Head of caudate nucleus (tissue), 42 donors: ENCODE measurements around the gene WWC1.

Source experiments
- DNase-seq, 42 donors: peaks; one replicate each; pipeline versions ENCODE4 v3.0.0 to v3.0.0-alpha.2; 2020 to 2021; ENCODE audit warnings: mixed read lengths in 7 of 42
- intact Hi-C: fragments of 100-400 bp; cut with DNase I; formaldehyde crosslinking; loops from one replicate; pipeline ENCODE4 v1.15.0; 2022

WWC1 gene

DNA sequence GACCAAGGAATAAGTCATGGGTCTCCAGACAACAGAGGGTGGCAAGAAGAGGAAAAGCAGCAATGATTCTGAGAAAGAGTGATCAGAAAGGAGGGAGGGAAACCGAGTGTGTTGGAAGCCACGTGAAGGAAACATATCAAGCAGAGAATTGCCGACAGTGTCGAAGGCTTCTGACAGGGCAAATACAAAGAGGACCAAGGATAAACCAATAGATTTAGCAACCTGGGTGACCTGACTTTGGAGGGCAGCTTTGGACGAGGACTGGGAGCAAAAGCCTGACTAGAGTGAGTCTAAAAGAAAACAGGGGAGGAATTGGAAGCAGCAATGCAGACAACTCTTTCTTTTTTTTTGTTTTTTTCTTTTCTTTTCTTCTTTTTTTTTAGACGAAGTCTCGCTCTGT is 83.8 kb downstream of the WWC1 start:
- no peak for DNase-seq
- intact Hi-C loops = no loop called here

DNA sequence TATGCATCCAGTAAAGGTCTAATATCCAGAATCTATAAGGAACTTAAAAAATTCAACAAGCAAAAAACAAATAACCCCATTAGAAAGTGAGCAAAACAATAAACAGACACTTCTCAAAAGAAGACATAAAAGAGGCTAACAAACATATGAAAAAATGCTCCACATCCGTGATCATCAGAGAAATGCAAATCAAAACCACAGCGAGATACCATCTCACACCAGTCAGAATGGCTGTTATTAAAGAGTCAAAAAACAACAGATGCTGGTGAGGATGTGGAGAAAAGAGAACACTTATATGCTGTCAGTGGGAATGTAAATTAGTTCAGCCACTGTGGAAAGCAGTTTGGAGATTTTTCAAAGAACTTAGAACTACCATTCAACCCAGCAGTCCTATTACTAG is 86.1 kb downstream of the WWC1 start:
- intact Hi-C loops = no loop called here
- no peak for DNase-seq

DNA sequence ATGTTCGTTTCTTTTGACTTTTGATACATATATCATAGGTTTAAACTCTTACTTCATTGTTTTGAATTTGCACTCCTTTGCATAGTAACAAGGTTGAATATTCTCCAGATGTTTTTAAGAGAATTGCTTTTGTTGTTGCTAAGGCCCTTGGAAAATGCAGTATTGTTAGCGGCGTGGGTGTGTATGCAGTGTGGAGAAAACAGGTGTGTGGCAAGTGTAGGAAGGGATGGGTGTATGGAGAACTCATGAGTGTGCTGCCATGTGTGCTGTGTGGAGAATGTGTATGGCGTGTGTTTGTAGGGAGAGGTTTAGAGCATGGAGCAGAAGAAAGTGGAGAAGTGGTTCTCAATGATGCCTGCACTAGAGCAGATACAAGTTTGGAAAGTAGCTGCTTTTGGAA is 87.3 kb downstream of the WWC1 start:
- DNase-seq = no peak
- intact Hi-C loops = no loop called here

DNA sequence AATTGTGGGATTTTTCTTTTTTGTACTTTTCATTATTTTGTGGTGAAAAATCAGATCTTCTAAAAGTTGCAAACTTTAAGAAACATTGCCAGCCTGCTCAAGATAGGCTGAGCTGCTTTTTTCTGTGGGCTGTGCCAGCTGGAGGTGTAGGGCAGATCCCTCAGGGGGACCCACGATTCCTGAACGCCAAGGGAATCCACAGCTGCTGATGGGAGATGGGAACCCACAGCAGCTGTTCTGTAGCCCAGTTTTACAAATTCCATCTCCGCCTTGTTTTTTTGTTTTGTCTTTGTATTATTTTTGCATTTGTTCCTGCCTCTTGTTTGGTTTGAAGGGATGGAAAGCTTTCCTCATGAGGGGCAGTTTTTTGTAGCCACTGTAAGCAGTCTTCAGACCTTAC is 91.0 kb downstream of the WWC1 start:
- intact Hi-C loops = no loop called here
- DNase-seq = no peak

DNA sequence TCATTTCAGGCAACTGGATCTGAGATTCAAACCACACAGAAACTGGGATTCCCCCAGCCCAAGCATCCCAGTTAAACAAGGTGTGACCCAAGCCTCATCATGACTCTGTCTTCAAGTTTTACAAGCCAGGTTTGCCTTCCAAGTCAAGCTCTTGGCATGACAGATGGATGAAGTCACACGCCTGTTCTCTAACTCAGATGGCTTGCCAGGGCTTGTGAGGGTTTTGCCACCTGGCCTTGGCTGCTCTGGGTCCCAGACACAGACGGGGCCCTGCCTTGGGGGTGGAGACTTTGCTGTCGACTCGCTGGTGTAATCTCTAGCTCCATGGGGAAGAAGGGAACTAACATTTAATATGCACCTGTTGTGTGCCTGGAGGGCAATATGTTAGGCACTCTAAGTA is 99.0 kb downstream of the WWC1 start:
- DNase-seq = no peak
- intact Hi-C loops = no loop called here

DNA sequence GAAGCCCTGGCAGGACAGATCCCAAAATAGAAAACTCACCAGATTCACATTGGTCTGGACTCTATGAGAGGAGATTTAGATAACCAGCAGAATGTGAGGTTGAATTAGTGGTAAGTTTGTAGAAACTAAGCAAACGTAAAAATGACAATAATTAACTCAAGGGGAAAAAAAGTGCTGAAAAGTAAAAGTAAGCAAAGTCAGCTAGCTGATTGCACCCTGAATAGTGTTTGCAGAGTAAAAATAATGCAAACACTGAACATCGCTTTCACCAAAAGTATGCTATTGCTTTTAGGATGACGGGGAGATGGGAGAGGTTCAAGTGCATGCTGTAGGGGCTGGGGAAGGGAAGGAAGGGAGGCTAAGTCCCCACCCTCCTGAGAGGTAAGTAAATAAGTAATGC is 102.3 kb downstream of the WWC1 start:
- intact Hi-C loops = no loop called here
- DNase-seq = no peak

DNA sequence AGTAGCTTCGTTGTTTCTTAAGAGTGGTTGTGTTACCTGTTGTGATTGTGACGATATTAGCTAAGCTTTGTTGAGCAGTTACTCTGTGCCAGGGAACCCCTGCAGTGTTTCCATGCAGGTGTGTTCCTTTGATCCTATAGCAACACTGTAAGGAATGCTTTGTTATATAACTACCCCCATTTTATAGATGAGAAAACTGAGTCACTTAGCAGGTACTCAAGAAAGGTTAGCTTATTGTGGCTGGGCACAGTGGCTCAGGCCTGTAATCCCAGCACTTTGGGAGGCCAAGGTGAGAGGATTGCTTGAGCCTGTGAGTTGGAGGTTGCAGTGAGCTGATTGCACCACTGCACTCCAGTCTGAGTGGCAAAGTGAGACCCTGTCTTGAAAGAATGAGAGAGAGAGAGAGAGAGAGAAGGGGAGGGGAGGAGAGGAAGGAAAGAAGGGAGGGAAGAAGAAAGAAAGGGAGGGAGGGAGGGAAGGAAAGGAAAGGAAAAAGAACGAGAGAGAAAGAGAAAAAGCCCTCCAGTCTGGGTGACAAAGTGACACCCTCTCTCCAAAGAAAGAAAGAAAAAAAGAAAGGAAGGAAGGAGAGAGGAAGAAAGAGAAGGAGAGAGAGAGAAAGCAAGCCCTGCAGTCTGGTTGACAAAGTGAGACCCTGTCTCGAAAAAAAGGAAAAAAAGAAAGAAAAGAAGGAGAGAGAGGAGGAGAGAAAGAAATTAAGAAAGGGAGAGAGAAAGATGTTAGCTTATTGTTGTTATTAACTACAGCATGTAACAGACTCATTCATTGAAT is 109.2 kb downstream of the WWC1 start:
- intact Hi-C loops = no loop called here
- no peak for DNase-seq

DNA sequence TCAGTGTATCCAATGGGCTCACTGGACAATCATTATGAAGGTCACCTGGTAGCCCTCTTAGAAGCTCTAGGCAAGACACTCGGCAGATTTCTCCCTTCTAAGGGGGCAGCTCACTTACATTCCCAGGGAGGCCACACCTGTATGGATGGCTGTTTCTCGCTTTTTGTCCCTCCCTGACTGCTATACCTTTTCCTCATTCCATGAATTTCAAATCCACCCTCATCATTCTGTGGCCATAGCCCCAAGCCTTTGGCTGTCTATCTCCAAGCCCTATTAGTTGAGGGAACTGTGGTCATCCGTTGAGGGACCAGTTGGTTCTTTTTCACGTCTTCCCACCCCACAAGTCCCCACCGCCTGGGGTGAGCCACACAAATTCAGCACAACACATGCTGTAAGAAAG is 109.8 kb downstream of the WWC1 start:
- no peak for DNase-seq

DNA sequence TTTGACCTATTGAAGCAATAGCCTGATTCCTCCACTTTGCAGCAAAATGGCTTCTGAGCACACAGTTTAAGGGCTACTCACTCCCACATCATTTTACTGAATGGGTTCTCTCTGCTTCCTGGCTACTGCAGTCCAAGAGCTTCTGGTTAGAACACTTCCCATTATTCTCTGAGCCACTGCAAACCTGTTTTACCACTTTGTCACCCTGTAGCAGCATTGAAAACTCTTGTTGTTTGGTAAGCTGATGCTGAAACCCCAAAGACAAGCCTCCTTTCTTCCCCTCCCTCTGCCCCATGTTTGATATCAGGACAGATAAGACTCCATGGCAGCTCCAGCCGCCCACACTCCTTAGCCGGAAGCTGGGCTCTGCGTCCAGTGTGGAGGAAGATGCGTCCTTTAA is 110.4 kb downstream of the WWC1 start:
- no peak for DNase-seq
- intact Hi-C loops = no loop called here

More for the DNA sequence above, 109.8 kb downstream of the WWC1 start:
- intact Hi-C loops = no loop called here

DNA sequence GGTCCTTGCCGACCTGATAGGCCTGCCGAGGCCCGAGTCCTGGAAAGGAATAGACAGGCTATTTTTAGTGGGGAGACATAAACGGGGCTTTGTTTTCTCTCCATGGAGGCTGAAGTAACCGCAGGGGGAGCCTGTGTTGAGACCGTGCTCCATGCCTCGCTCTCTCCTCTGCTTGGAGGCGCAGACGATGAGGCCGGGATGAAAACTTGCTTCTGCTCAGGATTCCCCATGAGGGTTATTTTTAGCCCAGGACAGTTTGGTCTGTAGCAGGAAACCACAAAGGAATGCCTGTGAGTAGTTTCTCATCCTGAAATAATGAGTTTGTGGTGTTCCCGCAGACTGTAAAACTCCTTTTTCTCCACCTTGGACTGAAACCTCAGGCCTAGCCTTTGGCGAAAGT is 112.9 kb downstream of the WWC1 start:
- intact Hi-C loops = no loop called here
- DNase-seq = peak in 28 of 42 donors; percentile 15 to 64 (median 40)

DNA sequence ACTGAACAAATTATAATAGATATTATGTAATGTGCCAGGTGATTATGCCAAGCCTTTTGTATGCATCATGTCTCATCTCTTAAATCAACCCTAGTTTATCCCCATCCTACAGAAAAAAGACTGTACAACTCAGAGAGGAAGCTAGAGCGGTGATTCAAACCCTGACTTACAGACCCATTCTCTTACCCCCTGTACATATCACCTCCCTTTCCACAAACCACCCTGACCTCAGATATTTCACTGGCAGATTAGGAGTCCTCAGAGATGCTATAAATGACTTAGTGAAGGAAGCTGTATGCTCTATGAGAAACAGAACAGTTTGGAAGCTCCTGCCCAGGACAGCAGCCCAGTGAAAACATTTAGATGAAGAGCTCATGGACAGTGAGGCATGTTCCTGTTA is 115.8 kb downstream of the WWC1 start:
- intact Hi-C loops = no loop called here
- no peak for DNase-seq

DNA sequence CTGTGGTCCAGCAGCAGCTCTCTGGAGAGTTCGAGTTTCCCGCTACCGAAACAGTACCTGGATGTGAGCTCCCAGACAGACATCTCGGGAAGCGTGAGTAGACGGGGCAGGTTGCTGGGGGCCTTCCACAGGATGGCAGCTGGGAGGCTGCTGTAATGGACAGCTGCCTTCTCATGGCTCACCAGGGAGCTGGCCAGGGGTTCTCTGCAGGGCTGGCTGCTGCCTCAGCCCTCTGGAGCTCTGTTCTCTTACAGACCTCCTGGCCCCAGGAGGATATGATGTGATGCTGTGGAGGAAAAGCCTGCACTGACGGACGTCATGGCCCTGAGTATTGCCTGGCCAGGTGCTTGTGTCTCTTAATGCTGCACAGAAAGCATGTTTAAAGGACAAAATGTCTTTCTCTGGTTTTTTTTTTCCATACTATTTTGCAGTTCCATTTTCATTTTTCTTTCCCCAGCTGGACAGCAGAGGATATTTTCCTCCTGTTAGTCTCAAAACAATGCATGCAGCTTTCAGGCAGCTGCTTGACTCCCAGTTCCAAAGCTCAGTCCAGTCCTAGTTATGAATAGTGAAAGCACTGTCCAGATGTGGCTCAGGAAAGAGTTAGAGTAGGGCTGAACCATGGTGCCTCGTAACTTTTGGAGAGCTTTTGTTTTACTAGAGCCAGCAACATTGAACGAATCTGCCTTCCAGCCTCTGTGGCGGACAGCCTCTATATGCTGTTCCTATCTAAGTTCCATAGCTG is 117.3 kb downstream of the WWC1 start:
- DNase-seq = peak in 1 of 42 donors; percentile 25

DNA sequence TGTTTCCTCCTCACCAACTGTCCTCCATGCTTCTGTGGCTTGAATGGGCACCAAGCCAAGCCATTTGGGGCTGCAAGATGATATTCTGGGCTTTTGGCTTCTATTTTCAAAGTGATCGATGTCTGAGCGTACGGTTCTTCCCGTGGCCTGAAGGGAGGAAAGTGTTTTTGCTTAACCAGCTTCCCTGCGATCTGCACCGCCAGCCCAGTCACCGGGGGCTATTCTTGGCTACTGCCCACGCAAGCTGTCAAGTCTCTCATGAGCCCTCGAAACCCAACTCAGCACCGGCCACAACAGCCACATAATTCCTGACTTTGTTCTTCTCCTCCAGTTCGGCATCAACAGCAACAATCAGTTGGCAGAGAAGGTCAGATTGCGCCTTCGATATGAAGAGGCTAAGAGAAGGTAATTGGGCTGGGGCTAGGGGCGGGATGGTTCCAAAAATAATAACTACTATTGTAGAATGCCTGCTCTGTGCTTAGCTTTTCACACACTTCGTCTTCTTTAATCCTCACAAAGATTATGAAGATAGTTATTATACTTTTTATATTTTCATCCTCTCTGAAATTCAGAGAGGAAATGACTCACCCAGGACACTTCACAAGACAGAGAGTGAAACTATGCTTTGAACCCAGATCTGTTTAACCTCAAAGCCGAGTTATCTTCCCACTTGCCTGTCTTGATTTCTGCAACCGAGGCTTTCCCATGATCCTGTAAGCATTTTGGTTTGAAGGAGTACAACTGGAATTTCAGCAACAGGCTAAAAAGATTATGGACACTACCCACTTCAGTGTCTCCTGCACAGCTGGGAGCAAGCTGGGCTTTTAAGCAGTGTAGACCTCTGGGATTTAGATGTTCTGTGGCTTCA is 118.4 kb downstream of the WWC1 start:
- intact Hi-C loops = no loop called here
- peak in 5 of 42 donors; percentile 18 to 52 (median 35) for DNase-seq

More for the DNA sequence above, 117.3 kb downstream of the WWC1 start:
- intact Hi-C loops = no loop called here

DNA sequence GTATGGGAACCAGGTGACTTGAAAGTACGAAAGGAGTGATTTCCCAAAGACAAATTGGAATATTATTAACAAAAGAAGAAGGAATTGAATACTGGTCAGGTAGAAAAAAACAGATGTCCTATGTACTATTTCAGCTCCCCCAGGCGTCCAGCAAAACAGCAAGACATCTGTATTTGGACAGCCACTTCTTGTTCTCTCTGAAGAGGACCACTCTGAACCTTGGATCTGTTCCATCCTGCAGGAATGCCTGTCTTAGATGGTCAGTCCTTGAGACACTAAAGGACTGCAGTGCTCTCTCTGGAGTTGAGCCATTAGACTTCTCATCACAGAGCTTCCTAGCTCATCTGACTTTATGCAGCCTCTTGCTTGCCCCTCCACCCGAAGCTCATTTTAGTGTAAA is 120.4 kb downstream of the WWC1 start:
- no peak for DNase-seq
- intact Hi-C loops = no loop called here

DNA sequence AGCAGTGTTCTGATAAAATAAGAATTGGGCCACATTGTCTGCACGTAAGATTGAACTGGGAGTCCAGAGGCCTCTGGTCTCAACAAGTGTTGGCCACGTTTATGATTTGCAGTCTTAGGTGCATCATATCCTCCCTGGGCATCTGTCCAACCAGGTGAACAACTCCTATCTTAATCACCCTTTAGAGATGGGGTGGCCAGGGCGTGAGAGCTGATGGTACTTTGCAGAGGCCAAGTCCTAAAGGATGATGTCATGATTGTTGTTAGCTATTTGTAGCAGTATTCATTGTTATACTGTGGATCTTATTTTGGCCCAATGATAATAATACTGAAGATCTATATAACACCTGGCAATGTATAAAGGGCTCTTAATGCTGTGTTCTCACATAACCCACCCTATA is 121.6 kb downstream of the WWC1 start:
- intact Hi-C loops = no loop called here
- no peak for DNase-seq

DNA sequence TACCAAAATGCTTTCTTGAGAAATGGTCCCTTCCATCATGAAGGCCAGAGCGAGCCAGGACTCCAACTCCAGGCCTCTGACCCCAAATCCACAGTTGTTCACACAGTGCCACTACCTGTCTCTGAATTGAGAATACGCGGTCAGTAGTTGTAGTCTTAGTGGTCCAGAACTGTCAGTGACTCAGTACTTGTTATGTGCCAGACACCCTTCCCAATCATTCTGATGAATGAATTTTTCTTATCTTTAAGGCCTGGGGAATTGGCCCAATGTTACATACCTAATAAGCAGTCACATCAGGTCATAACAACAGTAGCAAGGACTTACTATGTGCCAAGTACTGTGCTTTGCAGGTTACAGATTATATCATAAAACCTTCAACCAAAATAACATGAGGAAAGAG is 122.2 kb downstream of the WWC1 start:
- DNase-seq = no peak
- intact Hi-C loops = no loop called here

DNA sequence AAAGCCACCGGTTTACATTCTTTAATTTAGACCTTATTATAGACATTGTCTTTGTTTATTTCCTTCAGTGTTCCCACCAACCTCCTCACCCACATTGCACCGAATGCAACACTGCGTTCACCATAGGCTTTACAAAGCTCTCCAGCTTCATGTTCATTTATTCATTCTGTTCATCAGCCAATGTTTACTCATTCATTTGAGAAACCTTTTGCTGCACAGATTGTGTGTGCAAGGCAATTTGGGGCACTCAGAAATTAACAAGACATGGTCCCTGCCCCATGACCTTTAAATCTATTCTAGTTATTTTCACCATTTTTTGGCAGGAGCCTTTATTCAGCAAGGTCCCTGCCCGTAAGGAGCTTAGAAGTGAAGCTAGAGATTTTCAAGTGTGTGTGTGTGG is 124.0 kb downstream of the WWC1 start:
- DNase-seq = no peak
- intact Hi-C loops = loop anchor here (5.0 kb wide), 1 partner anchor 123 kb away; the partner anchor contains the start of gene WWC1

DNA sequence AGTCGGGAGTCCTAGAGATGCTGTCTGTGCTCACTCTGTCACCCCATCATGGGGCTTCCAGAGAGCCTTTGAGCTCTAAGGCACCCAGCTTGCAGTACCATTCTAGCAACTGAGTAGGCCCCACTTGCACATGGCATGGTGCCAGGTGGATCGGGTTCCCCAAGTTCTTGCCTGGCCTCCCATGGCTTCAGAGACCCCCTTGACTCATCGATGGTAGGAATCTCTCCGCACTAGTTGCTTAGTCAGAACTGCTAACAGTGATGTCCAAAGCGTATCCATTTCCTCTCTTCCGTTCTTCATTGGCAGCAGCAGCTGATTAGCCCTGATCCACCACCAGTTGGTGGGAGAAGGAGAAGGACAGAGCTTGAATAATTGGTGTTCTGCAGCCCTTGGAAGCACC is 124.5 kb downstream of the WWC1 start:
- intact Hi-C loops = loop anchor here (5.0 kb wide), 1 partner anchor 124 kb away; the partner anchor contains the start of gene WWC1
- DNase-seq = no peak

DNA sequence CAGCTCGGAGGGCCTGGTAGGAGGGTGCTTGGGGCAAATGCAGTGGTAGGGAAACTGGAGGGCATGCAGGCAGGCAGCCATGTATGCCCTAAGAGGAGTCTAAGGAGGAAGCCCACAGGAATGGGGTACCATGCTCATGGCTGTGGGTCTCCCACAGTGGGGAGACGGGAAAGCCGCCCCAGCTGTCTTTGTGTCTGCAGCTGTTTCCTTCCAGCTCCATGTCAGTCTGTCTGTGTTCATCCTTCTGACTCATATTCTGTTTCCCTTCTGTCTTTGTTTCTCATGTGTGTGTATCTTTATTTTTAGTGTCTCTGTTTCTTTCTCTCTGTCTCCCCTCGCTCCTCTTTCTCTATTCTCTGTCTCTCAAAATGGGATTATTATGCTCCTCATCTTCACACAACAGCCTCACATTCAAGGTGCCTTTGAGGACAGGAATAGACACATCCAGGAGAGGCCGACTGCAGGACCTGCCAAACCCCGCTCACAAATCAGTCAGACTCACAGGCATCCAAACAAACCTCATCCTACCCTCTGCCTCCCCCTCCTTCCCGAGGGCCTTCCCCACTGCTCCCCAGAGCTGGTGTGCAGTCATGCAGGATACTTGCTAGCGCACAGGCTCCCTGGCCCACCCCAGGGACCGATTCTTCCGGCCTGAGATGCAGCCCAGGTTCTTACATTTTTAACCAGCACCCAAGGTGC is 126.4 kb downstream of the WWC1 start:
- intact Hi-C loops = loop anchor here (5.0 kb wide), 1 partner anchor 126 kb away; the partner anchor contains the start of gene WWC1
- DNase-seq = no peak
